Neutrophil (primary cell): ENCODE measurements around the gene LEKR1.

Experiments used
- H3K27ac ChIP-seq: fragments of 200-600 bp; sonication (generic); 2 replicates; pipeline ENCODE4 v1.5.1; 2016; ENCODE audit warnings: mild to moderate bottlenecking, moderate library complexity
- H3K27me3 ChIP-seq: fragments of 200-600 bp; sonication (generic); 2 replicates; pipeline ENCODE4 v1.6.0; 2016; ENCODE audit warnings: mild to moderate bottlenecking
- H3K36me3 ChIP-seq: fragments of 200-600 bp; sonication (generic); 2 replicates; pipeline ENCODE4 v1.5.1; 2017
- H3K4me1 ChIP-seq, 2 experiments: fragments of 200-600 bp in 1 of 2; sonication (generic) in 1 of 2; 1 replicate in 1 of 2; 2 replicates in 1 of 2; pipeline versions ENCODE4 v1.5.1 to v1.6.1; 2013 to 2016; ENCODE audit warnings: low read depth in 1 of 2, low read length in 1 of 2, mild to moderate bottlenecking in 1 of 2, moderate library complexity in 1 of 2; ENCODE audit not compliant: control insufficient read depth in 1 of 2, insufficient read depth in 1 of 2
- H3K4me3 ChIP-seq, 2 experiments: fragments of 200-600 bp in 1 of 2; sonication (generic) in 1 of 2; 1 replicate in 1 of 2; 2 replicates in 1 of 2; pipeline ENCODE4 v1.5.1; 2013 to 2016; ENCODE audit warnings: low read depth in 1 of 2, low read length in 1 of 2, mild to moderate bottlenecking in 1 of 2, moderate library complexity in 1 of 2
- H3K9me3 ChIP-seq: fragments of 200-600 bp; sonication (generic); 2 replicates; pipeline ENCODE4 v1.5.1; 2016
- TF ChIP-seq, protein P1 (sequence below): fragments of 200-600 bp; sonication (generic); IDR thresholded peaks from 2 replicates; pipeline ENCODE4 v1.5.1; 2016; ENCODE audit warnings: antibody characterized with exemption

Gene LEKR1

DNA sequence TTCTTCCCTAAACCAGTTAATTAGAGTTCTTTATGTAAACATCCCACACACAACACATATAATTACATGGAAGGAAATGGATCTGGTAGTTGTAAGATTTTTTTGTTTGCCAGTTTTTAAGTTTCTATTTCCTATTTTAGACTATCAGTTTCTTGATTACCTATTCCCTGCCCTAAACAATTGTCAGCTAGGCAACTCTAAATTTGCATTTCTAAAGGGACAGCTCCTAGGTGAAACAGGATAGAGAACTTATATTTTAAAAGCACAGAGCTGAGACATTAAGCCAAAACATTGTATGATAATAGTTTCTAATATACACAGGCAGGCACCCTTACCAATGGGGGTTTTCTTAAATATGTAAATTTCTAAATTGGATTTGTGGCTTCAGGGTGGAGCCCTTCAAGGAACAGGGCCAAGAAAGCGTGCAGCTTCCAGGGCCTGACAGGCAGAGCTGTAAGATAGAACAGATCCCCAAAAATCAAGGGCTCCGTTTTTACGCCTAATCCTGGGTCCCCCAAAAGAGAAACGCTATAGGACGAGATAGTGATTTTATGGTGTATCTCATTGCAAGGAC lies 8.9 kb downstream of the LEKR1 start:
- TF ChIP-seq, protein P1, sequence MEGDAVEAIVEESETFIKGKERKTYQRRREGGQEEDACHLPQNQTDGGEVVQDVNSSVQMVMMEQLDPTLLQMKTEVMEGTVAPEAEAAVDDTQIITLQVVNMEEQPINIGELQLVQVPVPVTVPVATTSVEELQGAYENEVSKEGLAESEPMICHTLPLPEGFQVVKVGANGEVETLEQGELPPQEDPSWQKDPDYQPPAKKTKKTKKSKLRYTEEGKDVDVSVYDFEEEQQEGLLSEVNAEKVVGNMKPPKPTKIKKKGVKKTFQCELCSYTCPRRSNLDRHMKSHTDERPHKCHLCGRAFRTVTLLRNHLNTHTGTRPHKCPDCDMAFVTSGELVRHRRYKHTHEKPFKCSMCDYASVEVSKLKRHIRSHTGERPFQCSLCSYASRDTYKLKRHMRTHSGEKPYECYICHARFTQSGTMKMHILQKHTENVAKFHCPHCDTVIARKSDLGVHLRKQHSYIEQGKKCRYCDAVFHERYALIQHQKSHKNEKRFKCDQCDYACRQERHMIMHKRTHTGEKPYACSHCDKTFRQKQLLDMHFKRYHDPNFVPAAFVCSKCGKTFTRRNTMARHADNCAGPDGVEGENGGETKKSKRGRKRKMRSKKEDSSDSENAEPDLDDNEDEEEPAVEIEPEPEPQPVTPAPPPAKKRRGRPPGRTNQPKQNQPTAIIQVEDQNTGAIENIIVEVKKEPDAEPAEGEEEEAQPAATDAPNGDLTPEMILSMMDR, result no peak
- Histone ChIP-seq H3K27me3 (no peaks in the 10 kb centered on the region), H3K4me3 (no peak overlapping the region), H3K27ac (no peak overlapping the region), H3K9me3 (no peaks in the 10 kb centered on the region), H3K36me3 (no peaks in the 10 kb centered on the region), H3K4me1 (no peaks in the 10 kb centered on the region)

DNA sequence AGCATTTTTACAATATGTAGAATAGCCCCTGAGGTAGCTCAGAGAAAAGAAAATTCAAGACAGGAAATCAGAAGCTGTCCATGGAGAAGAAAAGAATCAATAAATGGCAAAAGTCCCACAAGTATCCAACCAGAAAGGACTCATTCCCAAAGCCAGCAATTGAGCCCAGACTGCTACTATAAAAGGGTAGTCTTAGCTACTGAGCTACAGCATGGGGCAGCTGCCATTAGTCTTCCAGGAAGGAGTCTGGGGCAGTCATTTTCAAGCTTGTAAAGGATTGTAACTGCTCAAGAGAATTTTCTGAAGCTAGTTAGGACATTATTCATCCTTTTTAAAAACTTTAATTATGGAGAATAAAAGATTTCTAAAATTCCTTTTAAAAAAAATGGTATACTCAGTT lies 10.5 kb downstream of the LEKR1 start:
- Histone ChIP-seq H3K4me3 (no peak overlapping the region), H3K4me1 (no peaks in the 10 kb centered on the region), H3K36me3 (no peaks in the 10 kb centered on the region), H3K9me3 (no peaks in the 10 kb centered on the region), H3K27me3 (no peaks in the 10 kb centered on the region), H3K27ac (no peak overlapping the region)
- TF ChIP-seq, protein P1, result no peak

DNA sequence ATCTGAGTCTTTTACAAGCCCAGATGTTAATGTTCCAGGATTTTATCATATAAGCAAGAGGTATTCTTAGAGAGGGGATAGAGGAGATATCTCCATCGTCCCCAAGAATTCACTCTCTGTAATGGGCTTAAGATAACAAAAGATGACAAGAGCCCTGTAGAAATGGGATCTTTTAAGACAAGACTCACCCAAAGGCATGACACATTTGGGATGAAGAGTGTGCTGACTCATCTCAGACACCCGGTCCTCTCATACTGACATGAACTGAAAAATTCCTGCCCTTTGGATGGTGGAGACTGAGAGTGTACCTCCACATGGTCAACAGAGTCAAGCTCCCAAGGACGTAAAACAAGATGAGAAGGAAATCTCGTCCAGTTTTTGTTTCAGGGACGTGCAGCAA lies 11.0 kb downstream of the LEKR1 start:
- Histone ChIP-seq H3K27me3 (no peaks in the 10 kb centered on the region), H3K36me3 (no peaks in the 10 kb centered on the region), H3K9me3 (no peaks in the 10 kb centered on the region), H3K4me1 (no peaks in the 10 kb centered on the region), H3K4me3 (no peak overlapping the region), H3K27ac (no peak overlapping the region)
- TF ChIP-seq, protein P1, result no peak

DNA sequence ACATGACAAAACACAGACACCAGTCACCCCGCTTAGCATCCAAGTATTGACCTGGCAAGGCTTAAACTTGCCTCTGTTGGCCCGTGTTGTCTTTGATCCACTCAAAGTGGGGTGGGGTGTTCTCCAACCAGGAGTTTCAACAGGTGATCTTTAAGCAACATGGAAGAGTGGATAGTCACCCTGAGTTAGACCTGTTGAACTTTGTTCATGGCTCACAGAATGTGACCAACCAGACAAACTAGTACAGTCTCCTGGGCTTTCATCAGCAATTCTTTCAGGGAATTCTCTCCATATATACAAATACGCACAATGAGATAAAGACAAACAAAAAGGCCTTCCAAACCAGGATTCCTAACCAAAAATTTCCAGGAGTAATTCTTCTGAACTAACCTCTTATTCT lies 11.9 kb downstream of the LEKR1 start:
- Histone ChIP-seq H3K27ac (no peak overlapping the region), H3K9me3 (no peaks in the 10 kb centered on the region), H3K4me3 (no peak overlapping the region), H3K36me3 (no peaks in the 10 kb centered on the region), H3K27me3 (no peaks in the 10 kb centered on the region), H3K4me1 (no peaks in the 10 kb centered on the region)
- TF ChIP-seq, protein P1, result no peak

DNA sequence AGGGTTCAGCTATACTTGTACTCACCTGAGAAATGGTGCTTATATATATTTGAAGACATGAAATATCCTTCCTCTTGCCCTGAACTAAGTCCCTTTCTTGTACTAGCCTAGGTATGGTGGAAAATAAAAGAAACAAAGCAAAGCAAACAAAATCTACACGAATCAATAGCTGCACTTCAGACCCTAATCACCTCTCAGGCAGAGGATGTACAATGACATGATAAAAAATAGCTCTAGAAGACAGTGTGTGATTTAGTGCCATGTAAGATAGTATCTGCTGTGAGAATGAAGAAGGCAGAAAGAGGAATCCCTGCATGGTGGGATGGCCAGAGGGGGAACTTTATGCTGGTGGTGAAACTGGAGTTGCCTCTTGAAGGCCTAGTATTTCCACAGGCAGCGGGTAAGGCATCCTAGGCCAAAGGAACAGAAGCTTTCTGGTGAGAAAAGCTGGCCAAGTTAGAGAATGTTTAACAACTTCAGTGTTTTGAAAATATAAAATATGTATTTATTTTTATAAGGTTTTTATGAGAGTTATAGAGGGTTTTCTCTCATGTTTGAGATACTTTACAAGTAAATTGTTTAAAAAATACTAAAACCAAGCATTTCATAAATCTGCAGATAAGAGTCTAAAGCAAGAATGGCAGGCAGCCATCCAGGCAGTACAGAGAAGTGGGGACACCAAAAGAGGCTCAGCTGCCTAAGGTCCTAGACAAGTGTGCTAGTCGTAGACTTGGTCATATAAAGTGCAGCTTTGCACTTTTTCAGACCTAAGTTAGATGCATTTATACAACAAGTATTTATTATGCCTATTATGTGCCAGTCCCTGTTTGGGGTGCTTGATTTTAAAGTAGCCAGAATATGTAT lies 14.9 kb downstream of the LEKR1 start:
- H3K27ac ChIP-seq, result no peak overlapping the region
- no peaks in the 10 kb centered on the region for H3K36me3 ChIP-seq
- no peaks in the 10 kb centered on the region for H3K4me1 ChIP-seq
- H3K4me3 ChIP-seq, result no peak overlapping the region
- TF ChIP-seq, protein P1, result no peak
- no peaks in the 10 kb centered on the region for H3K27me3 ChIP-seq
- no peaks in the 10 kb centered on the region for H3K9me3 ChIP-seq
